ENCODE measurements around the gene RFX3.

DNA sequence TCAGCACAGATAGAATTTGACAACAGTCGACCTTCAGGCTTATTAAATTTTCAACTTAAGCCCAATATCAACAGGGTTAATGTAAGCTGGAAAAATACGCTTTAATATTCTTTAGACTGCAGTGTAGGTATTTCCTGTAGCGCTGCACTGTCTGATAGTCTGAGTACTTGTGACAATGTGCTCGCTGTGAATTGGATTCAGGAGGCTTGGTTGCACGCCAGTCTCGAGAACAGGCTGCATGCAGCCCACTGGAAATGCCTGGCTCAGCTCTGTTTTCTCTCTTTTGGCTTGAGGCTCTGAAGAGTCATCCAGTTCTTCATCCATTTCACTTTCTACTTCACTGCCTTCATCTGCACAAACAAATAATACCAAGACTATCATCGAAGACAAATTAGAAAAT, 300.9 kb downstream of the RFX3 start:
- TF ChIP-seq, protein P1, sequence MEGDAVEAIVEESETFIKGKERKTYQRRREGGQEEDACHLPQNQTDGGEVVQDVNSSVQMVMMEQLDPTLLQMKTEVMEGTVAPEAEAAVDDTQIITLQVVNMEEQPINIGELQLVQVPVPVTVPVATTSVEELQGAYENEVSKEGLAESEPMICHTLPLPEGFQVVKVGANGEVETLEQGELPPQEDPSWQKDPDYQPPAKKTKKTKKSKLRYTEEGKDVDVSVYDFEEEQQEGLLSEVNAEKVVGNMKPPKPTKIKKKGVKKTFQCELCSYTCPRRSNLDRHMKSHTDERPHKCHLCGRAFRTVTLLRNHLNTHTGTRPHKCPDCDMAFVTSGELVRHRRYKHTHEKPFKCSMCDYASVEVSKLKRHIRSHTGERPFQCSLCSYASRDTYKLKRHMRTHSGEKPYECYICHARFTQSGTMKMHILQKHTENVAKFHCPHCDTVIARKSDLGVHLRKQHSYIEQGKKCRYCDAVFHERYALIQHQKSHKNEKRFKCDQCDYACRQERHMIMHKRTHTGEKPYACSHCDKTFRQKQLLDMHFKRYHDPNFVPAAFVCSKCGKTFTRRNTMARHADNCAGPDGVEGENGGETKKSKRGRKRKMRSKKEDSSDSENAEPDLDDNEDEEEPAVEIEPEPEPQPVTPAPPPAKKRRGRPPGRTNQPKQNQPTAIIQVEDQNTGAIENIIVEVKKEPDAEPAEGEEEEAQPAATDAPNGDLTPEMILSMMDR (IDR thresholded peaks at IDR 0.05 in 4 of 5, conservative IDR thresholded peaks at IDR 0.05 in 1 of 5) = no peak
- TF ChIP-seq POLR2A (IDR thresholded peaks at IDR 0.05) = no peak

All from gastrocnemius medialis (tissue), 4 donors.